Measurements from ENCODE around the gene METTL8.
"Not testable (repeated sequence)": the region's sequence is repeated elsewhere in the genome, so short reads cannot be mapped to it uniquely, and the experiment has no call there.

The METTL8 gene

GRCh38 chr2:171394164-171394740 lies 39.5 kb downstream of the METTL8 start:
- no peak for DNase-seq

GRCh38 chr2:171393487-171393886 lies 40.3 kb downstream of the METTL8 start:
- DNase-seq, result no peak

GRCh38 chr2:171391532-171391931 lies 42.3 kb downstream of the METTL8 start:
- no peak for DNase-seq

- no peak for DNase-seq
These were observed 42.8 kb downstream of the METTL8 start for GRCh38 chr2:171390941-171391516.

GRCh38 chr2:171389780-171390179 lies 44.0 kb downstream of the METTL8 start:
- no peak for DNase-seq

GRCh38 chr2:171389325-171389724 lies 44.5 kb downstream of the METTL8 start:
- no peak for DNase-seq

GRCh38 chr2:171387052-171387451 lies 46.7 kb downstream of the METTL8 start:
- DNase-seq, result no peak

GRCh38 chr2:171386627-171387026 lies 47.2 kb downstream of the METTL8 start:
- no peak for DNase-seq

- DNase-seq, result no peak
These were observed 50.7 kb downstream of the METTL8 start for GRCh38 chr2:171383134-171383533.

- DNase-seq, result not testable (repeated sequence)
These were observed 51.6 kb downstream of the METTL8 start for GRCh38 chr2:171382175-171382574.

- DNase-seq, result not testable (repeated sequence)
These were observed 55.9 kb downstream of the METTL8 start for GRCh38 chr2:171377852-171378251.

- DNase-seq, result no peak
These were observed 66.1 kb downstream of the METTL8 start for GRCh38 chr2:171367692-171368091.

GRCh38 chr2:171365778-171366177 lies 68.0 kb downstream of the METTL8 start:
- no peak for DNase-seq

- DNase-seq, result no peak
These were observed 68.6 kb downstream of the METTL8 start for GRCh38 chr2:171365232-171365631.

- no peak for DNase-seq
These were observed 71.4 kb downstream of the METTL8 start for GRCh38 chr2:171362396-171362795.

- DNase-seq, result no peak
These were observed 72.9 kb downstream of the METTL8 start for GRCh38 chr2:171360905-171361304.

- DNase-seq, result not testable (repeated sequence)
These were observed 80.0 kb downstream of the METTL8 start for GRCh38 chr2:171353746-171354145.

- no peak for DNase-seq
These were observed 85.7 kb downstream of the METTL8 start for GRCh38 chr2:171348056-171348455.

GRCh38 chr2:171347591-171348032 lies 86.2 kb downstream of the METTL8 start:
- DNase-seq, result no peak

GRCh38 chr2:171346723-171347557 lies 86.8 kb downstream of the METTL8 start:
- no peak for DNase-seq

- DNase-seq, result no peak
These were observed 87.6 kb downstream of the METTL8 start for GRCh38 chr2:171345971-171346722.

GRCh38 chr2:171344182-171344581 lies 89.6 kb downstream of the METTL8 start:
- DNase-seq, result no peak

GRCh38 chr2:171342067-171342413 lies 91.8 kb downstream of the METTL8 start:
- no peak for DNase-seq

All from activated CD4-positive, alpha-beta T cell treated with anti-CD3 and anti-CD28 coated beads for 4 hours (primary cell).